GM18505 (cell line): ENCODE data around the gene PIEZO1.

Experiments
- ATAC-seq: cut with Tn5 transposase; IDR thresholded peaks from one replicate; pipeline ENCODE4 v1.9.1; 2021; ENCODE audit not compliant: unreplicated experiment
- POLR2A ChIP-seq: IDR thresholded peaks from 4 replicates; pipeline ENCODE4 v1.6.1; 2011; ENCODE audit warnings: borderline replicate concordance; ENCODE audit not compliant: insufficient read depth, insufficient read length; ENCODE audit errors: extremely low read depth

The PIEZO1 gene

GRCh38 chr16:88768071-88768783, 16.8 kb downstream of the PIEZO1 start:
- ATAC-seq, result no peak
- TF ChIP-seq POLR2A, result no peak

- no peak for ATAC-seq
- no peak for TF ChIP-seq POLR2A
Measured at GRCh38 chr16:88767546-88768070, 17.4 kb downstream of the PIEZO1 start.

- ATAC-seq, result no peak
- no peak for TF ChIP-seq POLR2A
Measured at GRCh38 chr16:88766975-88767374, 18.0 kb downstream of the PIEZO1 start.

GRCh38 chr16:88764913-88765349, 20.1 kb downstream of the PIEZO1 start:
- ATAC-seq, result no peak

GRCh38 chr16:88764080-88764479, 20.9 kb downstream of the PIEZO1 start:
- no peak for TF ChIP-seq POLR2A
- no peak for ATAC-seq

More at GRCh38 chr16:88764913-88765349, 20.1 kb downstream of the PIEZO1 start:
- no peak for TF ChIP-seq POLR2A

- TF ChIP-seq POLR2A, result no peak
- ATAC-seq, result no peak
Measured at GRCh38 chr16:88763502-88764053, 21.4 kb downstream of the PIEZO1 start.

GRCh38 chr16:88762941-88763340, 22.1 kb downstream of the PIEZO1 start:
- no peak for TF ChIP-seq POLR2A
- ATAC-seq, result no peak

- ATAC-seq, result no peak
Measured at GRCh38 chr16:88762258-88762870, 22.7 kb downstream of the PIEZO1 start.

GRCh38 chr16:88761830-88762229, 23.2 kb downstream of the PIEZO1 start:
- TF ChIP-seq POLR2A, result no peak
- no peak for ATAC-seq

More at GRCh38 chr16:88762258-88762870, 22.7 kb downstream of the PIEZO1 start:
- no peak for TF ChIP-seq POLR2A

GRCh38 chr16:88761143-88761534, 23.9 kb downstream of the PIEZO1 start:
- no peak for TF ChIP-seq POLR2A
- no peak for ATAC-seq

GRCh38 chr16:88760424-88761142, 24.4 kb downstream of the PIEZO1 start:
- ATAC-seq, result no peak
- TF ChIP-seq POLR2A, result no peak

GRCh38 chr16:88759976-88760350, 25.1 kb downstream of the PIEZO1 start:
- no peak for ATAC-seq
- no peak for TF ChIP-seq POLR2A
